HEK293T (cell line): ENCODE results near the gene ATAT1.

Experiments
- BHLHE40 ChIP-seq: fragments of 450-650 bp; IDR thresholded peaks from 2 replicates; pipeline ENCODE4 v1.6.1; 2016; ENCODE audit warnings: mild to moderate bottlenecking, moderate library complexity, borderline replicate concordance
- CTBP1 ChIP-seq: fragments of 450-650 bp; IDR thresholded peaks from 2 replicates; pipeline ENCODE4 v1.6.1; 2016; ENCODE audit warnings: borderline replicate concordance
- FOXA1 ChIP-seq: fragments of 450-650 bp; IDR thresholded peaks from 2 replicates; pipeline ENCODE4 v1.6.1; 2016; ENCODE audit warnings: mild to moderate bottlenecking
- FOXK2 ChIP-seq: fragments of 450-650 bp; IDR thresholded peaks from 2 replicates; pipeline ENCODE4 v1.6.1; 2016; ENCODE audit warnings: mild to moderate bottlenecking
- FOXM1 ChIP-seq: fragments of 450-650 bp; IDR thresholded peaks from 2 replicates; pipeline ENCODE4 v1.6.1; 2017; ENCODE audit warnings: mild to moderate bottlenecking, borderline replicate concordance
- HDGF ChIP-seq: fragments of 450-650 bp; IDR thresholded peaks from 2 replicates; pipeline ENCODE4 v1.6.1; 2017; ENCODE audit warnings: antibody characterized with exemption, borderline replicate concordance
- NFRKB ChIP-seq: fragments of 450-650 bp; IDR thresholded peaks from 2 replicates; pipeline ENCODE4 v1.6.1; 2016; ENCODE audit warnings: mild to moderate bottlenecking, moderate library complexity
- SP1 ChIP-seq: fragments of 450-650 bp; IDR thresholded peaks from 2 replicates; pipeline ENCODE4 v1.6.1; 2017
- SUZ12 ChIP-seq: fragments of 450-650 bp; IDR thresholded peaks from 2 replicates; pipeline ENCODE4 v1.6.1; 2016; ENCODE audit warnings: mild to moderate bottlenecking
- TARDBP ChIP-seq: fragments of 450-650 bp; IDR thresholded peaks from 2 replicates; pipeline ENCODE4 v1.6.1; 2016
- ZNF384 ChIP-seq: fragments of 450-650 bp; IDR thresholded peaks from 2 replicates; pipeline ENCODE4 v1.6.1; 2016
- TF ChIP-seq, protein P1 (sequence below): fragments of 450-650 bp; IDR thresholded peaks from 2 replicates; pipeline ENCODE4 v1.6.1; 2016

DNA sequence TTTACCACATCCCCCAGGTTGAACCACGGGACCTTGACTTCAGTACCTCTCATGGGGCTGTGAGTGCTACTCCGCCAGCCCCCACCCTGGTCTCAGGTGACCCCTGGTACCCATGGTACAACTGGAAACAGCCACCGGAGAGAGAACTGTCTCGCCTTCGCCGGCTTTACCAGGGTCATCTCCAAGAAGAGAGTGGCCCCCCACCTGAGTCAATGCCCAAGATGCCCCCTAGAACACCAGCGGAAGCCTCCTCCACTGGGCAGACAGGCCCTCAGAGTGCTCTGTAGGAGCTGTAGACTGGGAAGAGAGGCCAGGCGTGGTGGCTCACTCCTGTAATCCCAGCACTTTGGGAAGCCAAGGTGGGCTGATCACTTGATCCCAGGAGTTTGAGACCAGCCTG is 1.2 kb upstream of the ATAT1 start:
- TF ChIP-seq SUZ12: no peak
- TF ChIP-seq BHLHE40: no peak
- TF ChIP-seq SP1: no peak
- TF ChIP-seq, protein P1, sequence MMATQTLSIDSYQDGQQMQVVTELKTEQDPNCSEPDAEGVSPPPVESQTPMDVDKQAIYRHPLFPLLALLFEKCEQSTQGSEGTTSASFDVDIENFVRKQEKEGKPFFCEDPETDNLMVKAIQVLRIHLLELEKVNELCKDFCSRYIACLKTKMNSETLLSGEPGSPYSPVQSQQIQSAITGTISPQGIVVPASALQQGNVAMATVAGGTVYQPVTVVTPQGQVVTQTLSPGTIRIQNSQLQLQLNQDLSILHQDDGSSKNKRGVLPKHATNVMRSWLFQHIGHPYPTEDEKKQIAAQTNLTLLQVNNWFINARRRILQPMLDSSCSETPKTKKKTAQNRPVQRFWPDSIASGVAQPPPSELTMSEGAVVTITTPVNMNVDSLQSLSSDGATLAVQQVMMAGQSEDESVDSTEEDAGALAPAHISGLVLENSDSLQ: no peak
- TF ChIP-seq NFRKB: no peak
- no peak for TF ChIP-seq FOXA1
- TF ChIP-seq TARDBP: no peak
- TF ChIP-seq FOXM1: no peak
- no peak for TF ChIP-seq FOXK2
- TF ChIP-seq ZNF384: no peak
- TF ChIP-seq CTBP1: no peak
- no peak for TF ChIP-seq HDGF
